NT2/D1 (cell line): Measurements from ENCODE around the gene INSYN2A.

ENCODE experiments used
- DNase-seq: peaks from one replicate; pipeline ENCODE4 v3.0.0-alpha.2; 2011; ENCODE audit warnings: low read depth, low spot score
- H3K27me3 ChIP-seq: 2 replicates; pipeline ENCODE4 v1.6.0; 2011; ENCODE audit warnings: mild to moderate bottlenecking; ENCODE audit not compliant: insufficient read length, insufficient read depth
- H3K36me3 ChIP-seq: 2 replicates; pipeline ENCODE4 v1.6.1; 2011; ENCODE audit warnings: mild to moderate bottlenecking, low read length, mixed read lengths; ENCODE audit not compliant: insufficient read depth, insufficient read length
- H3K4me1 ChIP-seq: 2 replicates; pipeline ENCODE4 v1.5.1; 2011; ENCODE audit not compliant: insufficient read depth, insufficient read length
- H3K4me3 ChIP-seq: 2 replicates; pipeline ENCODE4 v1.5.1; 2011; ENCODE audit warnings: low read depth; ENCODE audit not compliant: insufficient read length
- H3K9ac ChIP-seq: 2 replicates; pipeline ENCODE4 v1.6.0; 2011; ENCODE audit warnings: low read depth; ENCODE audit not compliant: insufficient read length
- H3K9me3 ChIP-seq: 2 replicates; pipeline ENCODE4 v1.5.1; 2011; ENCODE audit warnings: mild to moderate bottlenecking, low read length; ENCODE audit not compliant: insufficient read depth
- SUZ12 ChIP-seq: IDR thresholded peaks from 2 replicates; pipeline ENCODE4 v1.6.1; 2011; ENCODE audit not compliant: insufficient read length, insufficient read depth; ENCODE audit errors: extremely low read depth
- YY1 ChIP-seq: IDR thresholded peaks from 2 replicates; pipeline ENCODE4 v1.6.1; 2011; ENCODE audit not compliant: insufficient read length, insufficient read depth
- ZNF274 ChIP-seq: IDR thresholded peaks from 2 replicates; pipeline ENCODE4 v1.6.1; 2011; ENCODE audit warnings: mild to moderate bottlenecking, low read depth, low read length

Gene INSYN2A

DNA sequence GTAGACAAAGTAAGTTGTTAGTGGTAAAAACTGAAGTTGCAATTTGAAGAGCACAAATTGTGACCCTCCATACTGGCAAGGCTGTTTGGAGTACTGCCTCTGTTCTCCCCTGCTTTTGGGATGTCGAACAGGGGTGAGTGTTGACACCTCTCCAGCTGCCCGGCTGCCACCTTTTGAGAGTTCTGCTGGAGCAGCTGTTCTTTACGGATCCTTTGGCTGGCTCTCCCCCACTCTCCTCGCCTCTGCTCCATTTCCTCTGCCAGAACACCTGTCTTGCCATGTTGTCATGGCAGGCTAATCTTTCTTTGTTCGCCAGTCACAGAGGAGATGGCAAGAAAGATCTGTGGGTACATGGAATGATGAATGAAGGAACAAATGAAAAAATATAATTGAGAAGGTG is 34.9 kb downstream of the INSYN2A start:
- no peak for DNase-seq
- no peaks in the 10 kb centered on the region for H3K27me3 ChIP-seq

DNA sequence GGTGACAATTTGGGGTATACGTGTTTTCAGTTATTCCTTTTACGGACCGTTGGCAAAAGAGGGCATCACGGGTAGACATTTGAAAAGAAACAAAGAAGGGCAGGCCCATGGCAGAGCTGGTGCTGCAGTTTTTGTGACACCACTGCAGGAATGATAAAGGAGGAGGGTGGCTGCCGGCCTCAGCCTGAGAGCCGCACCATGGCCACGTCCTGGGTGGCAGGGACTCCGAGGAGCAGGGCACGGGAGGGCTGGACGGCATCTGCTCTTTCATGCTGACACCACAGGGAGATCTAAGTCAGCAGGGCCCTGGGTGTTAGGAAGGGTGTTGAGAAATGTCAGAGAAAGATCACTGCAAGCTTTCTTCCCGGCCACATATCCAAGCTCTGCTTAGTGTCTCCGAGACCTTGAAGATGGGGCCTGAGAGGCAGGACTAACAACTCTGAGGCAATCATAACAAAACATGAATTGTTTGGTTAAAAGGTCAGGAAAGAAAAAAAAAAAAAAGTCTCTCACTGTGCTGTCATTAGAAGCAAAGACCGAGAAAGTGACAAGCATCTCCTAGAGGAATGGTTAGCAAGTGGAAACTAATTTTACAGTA is 36.6 kb downstream of the INSYN2A start:
- H3K27me3 ChIP-seq = no peaks in the 10 kb centered on the region
- TF ChIP-seq ZNF274 (no peak), YY1 (no peak), SUZ12 (no peak)
- H3K9me3 ChIP-seq = no peaks in the 10 kb centered on the region
- no peaks in the 10 kb centered on the region for H3K4me1 ChIP-seq
- H3K36me3 ChIP-seq = no peaks in the 10 kb centered on the region
- no peak overlapping the region for H3K4me3 ChIP-seq
- DNase-seq = no peak
- no peak overlapping the region for H3K9ac ChIP-seq

More for the DNA sequence above, 34.9 kb downstream of the INSYN2A start:
- Histone ChIP-seq H3K9ac (no peak overlapping the region), H3K4me1 (no peaks in the 10 kb centered on the region), H3K4me3 (no peak overlapping the region), H3K36me3 (no peaks in the 10 kb centered on the region), H3K9me3 (no peaks in the 10 kb centered on the region)
- TF ChIP-seq ZNF274 (no peak), YY1 (no peak), SUZ12 (no peak)

DNA sequence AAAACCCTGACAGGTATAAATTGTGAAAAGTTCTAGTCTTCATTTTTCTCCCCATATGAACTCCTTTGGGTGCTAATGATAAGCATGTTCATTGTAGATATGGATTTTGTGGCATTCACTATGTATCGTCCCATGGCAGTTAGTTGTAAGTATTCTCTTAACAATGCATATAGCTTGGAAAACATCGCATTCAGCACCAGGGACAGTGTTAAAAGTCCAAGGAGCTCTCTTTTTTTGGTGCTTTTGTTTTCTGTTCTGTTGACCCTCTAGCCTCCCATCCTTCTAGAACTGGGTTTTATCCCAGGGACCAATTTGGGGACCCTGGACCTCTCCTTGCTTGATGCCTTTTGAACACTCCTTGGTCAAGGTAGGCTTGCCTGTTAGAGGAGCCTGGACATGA is 37.7 kb downstream of the INSYN2A start:
- Histone ChIP-seq H3K27me3 (no peaks in the 10 kb centered on the region), H3K9ac (no peak overlapping the region), H3K4me3 (no peak overlapping the region), H3K4me1 (no peaks in the 10 kb centered on the region), H3K36me3 (no peaks in the 10 kb centered on the region), H3K9me3 (no peaks in the 10 kb centered on the region)
- no peak for DNase-seq
- TF ChIP-seq ZNF274 = no peak
- no peak for TF ChIP-seq YY1
- TF ChIP-seq SUZ12 = no peak

DNA sequence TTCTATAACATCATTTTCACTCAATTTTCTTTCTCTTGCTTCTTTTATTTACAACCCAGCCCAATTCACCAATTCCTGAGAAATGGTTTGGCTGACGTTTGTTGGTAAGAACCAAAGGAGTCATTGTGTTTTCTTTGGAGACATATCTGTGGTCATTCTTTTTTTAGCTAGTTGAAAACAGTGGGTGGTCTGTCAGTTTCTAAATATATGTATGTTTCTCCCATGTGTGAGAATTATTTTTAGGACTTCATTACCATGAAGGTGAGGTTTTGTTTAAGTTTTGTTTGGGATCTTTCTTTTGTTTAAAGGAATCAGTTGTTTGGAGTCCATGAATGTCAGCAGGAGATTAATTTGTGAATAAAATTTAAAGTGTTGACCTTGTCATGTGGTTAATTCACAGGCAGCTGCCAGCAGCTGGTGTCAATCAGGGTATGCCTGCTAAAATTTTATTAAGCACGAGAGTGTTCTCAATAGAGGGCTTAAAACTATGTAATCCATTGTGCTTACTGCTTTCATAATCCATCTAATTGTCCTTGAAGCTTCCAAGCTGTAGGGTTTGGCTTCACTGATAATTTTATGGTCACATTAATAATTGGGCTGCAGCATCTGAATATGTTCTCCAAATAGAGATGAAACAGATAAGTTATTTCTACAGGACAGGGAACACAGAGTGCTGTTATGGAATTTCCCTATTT is 38.7 kb downstream of the INSYN2A start:
- Histone ChIP-seq H3K36me3 (no peaks in the 10 kb centered on the region), H3K4me1 (no peaks in the 10 kb centered on the region), H3K4me3 (no peak overlapping the region), H3K27me3 (no peaks in the 10 kb centered on the region), H3K9me3 (no peaks in the 10 kb centered on the region), H3K9ac (no peak overlapping the region)
- DNase-seq = no peak
- TF ChIP-seq SUZ12 (no peak), ZNF274 (no peak), YY1 (no peak)

DNA sequence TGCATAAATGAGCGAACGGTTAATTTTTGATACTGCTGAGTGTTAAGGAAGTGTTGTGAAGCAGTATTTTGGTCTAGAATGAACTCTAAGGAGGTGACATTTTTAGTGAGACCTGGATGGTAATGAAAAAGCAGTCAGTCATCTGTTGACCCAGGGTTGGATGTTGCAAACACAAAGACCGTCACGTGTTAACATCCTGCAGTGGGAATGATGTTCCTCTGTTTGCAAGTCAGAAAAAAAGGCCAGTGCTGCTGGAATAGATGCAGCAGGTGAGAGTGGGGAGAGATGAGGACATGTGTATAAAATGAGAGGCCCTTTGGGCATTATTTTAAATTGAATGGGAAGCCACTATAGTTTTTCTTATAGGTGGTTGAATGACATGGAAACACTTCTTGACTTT is 39.3 kb downstream of the INSYN2A start:
- H3K36me3 ChIP-seq = no peaks in the 10 kb centered on the region
- DNase-seq = no peak
- TF ChIP-seq SUZ12 = no peak
- no peak for TF ChIP-seq ZNF274
- no peak for TF ChIP-seq YY1

DNA sequence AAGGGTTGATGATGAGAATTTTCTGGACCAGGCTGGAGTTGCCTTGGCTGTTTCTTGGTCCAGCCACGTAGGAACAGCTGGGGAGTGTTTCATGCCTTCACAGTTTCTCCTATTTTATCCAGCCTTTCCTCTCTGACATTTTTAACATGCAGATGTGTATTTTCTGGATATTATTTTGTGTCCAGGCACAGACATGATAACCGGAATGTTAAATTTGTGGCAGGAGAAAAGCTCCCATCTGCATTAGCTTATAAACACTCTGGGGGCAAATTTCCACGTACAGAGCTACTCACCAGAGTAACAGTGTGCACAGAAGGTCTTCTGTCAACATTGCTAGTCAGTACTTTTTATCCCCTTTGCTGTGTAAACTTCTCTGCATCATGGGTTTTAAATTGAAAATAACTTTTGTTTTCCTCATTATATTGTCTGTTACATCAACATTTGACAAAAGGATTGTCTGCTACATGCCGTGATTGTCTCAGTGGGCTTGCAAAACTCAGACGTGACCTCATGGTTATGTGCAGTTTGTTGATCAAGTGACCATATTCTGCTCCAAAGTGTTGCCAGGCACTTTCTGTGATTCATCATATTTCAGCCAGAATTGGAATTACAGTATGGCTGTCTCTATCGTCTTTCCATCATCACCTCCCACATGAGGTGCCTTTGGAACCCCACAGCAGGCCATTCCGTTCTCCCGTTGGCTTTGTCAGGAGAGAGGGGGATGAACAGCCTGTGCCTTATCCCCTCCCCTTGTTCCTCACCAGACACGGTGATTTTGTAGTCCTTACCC is 41.4 kb downstream of the INSYN2A start:
- Histone ChIP-seq H3K27me3 (no peaks in the 10 kb centered on the region), H3K9ac (no peak overlapping the region), H3K9me3 (no peaks in the 10 kb centered on the region), H3K4me1 (no peaks in the 10 kb centered on the region), H3K4me3 (no peak overlapping the region), H3K36me3 (no peaks in the 10 kb centered on the region)
- DNase-seq = no peak
- TF ChIP-seq SUZ12 = no peak
- no peak for TF ChIP-seq YY1
- no peak for TF ChIP-seq ZNF274

More for the DNA sequence above, 39.3 kb downstream of the INSYN2A start:
- Histone ChIP-seq H3K9me3 (no peaks in the 10 kb centered on the region), H3K4me1 (no peaks in the 10 kb centered on the region), H3K4me3 (no peak overlapping the region), H3K27me3 (no peaks in the 10 kb centered on the region), H3K9ac (no peak overlapping the region)

DNA sequence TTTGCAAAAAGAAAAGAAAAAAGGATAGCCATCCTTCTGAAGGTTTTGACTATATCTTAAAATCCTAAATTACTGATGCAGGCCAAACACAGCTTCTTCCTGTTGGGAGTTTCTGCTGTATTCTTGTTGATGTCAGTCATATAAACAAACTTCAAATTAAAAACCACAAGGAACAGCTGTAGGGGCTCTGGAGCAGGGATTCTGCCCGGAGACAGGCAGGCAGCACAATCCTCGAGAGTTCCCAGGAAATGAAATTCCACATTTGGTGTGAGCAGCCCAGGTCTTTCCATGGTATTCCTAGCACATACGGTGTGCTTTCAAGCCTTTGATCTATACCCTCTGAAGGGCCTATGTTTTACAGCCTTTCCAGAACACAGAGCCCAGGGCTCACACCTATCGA is 43.2 kb downstream of the INSYN2A start:
- H3K4me1 ChIP-seq = no peaks in the 10 kb centered on the region
- H3K4me3 ChIP-seq = no peak overlapping the region
- H3K9ac ChIP-seq = no peak overlapping the region
- no peak for DNase-seq
- TF ChIP-seq YY1 = no peak
- TF ChIP-seq SUZ12 = no peak
- TF ChIP-seq ZNF274 = no peak
- 0 out of 2 replicates have a peak, but pooled peaks cover under 1% of the 10 kb centered on the region for H3K9me3 ChIP-seq
- H3K36me3 ChIP-seq = no peaks in the 10 kb centered on the region
- no peaks in the 10 kb centered on the region for H3K27me3 ChIP-seq
